ENCODE data around the gene ZNF205. TPM values are rescaled to one million over a fixed set of nuclear protein-coding genes. Genes with fewer than 3 reads are reported as not detected.
"Not testable (repeated sequence)": the region's sequence is repeated elsewhere in the genome, so short reads cannot be mapped to it uniquely, and the experiment has no call there.

ZNF205 gene
- 8.8 and 9.3 TPM in 2 replicates for total RNA-seq (2014; rRNA removed; shearing (Covaris generic))

DNA sequence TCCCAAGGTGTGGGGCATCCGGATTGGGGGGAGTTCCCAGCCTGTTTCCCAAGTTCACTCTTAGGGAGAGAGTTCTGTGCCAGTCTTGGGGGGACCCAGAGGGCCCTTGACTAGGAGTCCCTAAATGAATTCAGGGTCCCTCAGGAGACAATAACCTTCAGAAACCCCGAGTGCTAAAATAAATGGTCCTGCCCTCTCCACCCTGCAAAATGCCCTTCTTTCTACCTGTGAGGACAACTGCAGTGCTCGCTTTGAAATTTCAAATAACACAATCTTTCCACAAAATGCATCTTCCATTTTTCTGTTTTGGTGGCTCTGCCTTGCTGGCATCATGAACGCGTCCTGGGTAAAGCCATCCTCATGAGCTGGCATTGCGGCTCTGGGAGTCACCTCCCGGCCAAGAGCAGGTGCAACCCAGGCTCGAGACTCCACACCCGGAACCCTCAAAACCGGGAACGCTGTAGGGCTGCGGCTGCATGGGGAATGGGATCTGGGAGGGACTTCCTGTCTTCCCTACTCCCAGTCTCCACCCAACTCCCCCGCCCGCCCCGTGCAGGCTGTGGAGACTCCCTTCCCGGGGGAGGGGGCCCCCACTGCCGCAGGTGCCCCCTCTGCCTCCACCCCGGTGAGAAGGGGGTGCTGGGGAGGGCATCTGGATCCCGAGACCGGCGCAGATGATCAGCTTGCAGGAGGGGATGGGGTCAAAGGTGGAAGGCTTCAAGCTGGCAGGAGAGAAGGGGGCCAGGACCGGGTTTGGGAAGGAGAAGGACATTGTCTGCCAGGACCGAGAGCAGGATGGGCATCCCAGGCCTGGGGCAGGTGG lies at the start of gene ZNF205:
TSS of gene ZNF205 (plus strand) at position 529 of the 823 bp plus-strand sequence. CDS start 845 bp downstream, outside the sequence.
- DNase-seq (ENCODE audit: low read depth), result peak; percentile 74

DNA sequence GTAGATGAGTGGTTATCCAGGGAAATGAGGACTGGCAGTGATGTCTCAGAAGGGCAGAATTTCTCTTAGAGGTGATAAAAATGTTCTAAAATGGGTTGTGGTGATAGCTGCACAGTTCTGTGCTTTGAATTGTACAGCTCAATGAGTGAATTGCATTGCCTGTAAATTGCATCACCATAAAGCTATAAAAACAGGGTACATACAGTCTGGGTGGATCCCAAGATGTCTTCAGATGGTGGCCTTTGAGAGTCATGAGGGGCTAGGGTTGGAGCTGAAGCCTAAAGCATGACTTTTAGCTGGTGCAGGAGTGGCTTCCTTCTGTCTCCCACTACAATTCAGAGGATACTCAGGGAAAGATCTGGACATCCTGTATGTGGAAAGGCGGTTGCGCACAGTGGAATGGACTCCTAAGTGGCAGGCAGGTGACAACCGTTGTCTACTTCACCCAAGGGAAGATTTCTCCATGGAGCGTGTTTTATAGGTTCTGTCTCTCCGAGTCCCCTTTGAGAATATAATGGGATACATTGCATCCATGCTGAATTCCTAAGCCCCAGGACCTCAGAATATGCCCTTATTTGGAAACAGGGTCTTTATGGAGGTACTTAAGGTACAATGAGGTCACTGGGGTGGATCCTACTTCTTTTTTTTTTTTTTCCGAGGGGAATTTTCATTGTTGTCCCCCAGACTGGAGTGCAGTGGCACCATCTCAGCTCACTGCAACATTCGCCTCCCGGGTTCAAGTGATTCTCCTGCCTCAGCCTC lies 48.6 kb upstream of the ZNF205 start:
- no peak for DNase-seq (ENCODE audit: low read depth)

DNA sequence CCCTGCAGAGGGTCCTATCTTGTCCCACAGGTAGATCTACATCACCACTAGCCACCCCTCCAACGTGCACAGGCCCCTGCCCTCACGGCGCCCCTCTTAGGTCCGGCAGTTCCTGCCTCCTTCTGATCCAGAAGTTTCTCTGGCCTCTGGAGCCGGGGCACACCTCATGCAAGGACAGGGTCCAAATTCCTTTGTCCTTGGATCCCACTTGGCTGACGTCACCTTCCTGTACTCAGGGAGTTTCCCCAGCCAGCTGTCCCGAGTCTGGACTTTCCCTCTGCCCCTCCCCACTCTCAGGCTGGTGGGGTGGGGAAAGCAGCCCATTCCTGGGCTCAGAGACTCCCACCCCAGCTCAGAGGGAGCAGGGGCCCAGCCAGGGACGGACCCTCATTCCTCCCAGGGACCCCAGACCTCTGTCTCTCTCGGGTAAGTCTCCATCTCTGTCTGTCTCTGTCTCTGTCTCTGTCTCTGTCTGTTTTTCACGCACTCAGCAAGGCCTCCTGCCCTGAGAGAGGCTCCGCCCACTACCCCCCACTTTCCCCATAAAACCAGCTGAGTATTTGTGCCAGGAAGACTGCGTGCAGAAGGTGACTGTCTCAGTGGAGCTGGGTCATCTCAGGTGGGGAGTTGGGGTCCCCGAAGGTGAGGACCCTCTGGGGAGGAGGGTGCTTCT lies 47.2 kb upstream of the ZNF205 start, which contains the start of gene IL32:
TSS of gene IL32 (plus strand) at position 572 of the 673 bp plus-strand sequence. CDS start 172 bp downstream, outside the sequence.
- peak; percentile 73 for DNase-seq (ENCODE audit: low read depth)

DNA sequence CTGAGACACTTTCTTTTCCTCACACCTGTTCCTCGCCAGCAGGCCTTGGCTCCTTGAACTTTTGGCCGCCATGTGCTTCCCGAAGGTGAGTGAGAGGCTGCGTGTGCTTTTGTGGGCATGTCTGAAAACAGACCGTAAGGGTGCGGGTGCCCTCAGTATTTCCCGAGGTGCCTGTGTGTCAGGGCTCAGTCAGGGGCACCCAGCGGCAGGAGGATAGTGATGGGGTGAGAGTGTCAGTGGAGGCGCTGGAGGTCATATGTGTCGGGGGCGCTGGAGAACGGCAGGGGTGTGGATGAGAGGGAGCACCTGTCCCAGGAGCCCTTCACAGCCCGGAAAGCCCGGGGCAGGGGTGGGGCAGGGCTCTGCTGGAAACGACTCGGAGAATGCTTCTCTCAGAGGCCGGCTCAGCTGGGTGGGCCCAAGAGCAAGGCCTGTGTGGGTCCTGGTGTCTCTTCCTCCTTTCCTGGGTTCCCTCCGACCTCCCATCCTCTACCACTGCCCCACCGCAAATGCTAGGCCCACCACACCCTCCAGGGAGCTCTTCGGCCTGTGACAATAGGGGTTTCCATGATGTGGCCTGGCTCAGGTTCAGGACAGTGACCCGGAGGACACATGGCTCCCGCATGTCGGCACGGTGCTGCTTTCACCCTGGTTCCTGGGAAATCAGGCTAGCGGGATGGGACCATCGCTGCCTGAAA lies 46.5 kb upstream of the ZNF205 start:
- DNase-seq (ENCODE audit: low read depth), result no peak

DNA sequence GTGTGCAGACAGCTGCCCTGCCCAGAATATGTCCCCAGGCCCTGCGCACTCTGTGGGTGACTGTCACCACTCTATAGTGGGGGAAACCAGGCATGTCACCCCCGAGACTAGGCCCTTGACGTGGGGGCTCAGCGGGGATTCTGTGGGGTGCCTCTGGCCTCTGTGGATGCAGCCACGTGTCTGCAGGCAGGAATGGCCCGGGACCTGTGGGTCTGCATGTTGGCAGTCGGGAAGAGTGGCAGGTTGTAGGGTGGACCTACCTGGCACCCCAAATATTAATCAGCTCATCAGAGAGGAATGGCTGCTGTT lies 46.0 kb upstream of the ZNF205 start:
- DNase-seq (ENCODE audit: low read depth), result no peak

DNA sequence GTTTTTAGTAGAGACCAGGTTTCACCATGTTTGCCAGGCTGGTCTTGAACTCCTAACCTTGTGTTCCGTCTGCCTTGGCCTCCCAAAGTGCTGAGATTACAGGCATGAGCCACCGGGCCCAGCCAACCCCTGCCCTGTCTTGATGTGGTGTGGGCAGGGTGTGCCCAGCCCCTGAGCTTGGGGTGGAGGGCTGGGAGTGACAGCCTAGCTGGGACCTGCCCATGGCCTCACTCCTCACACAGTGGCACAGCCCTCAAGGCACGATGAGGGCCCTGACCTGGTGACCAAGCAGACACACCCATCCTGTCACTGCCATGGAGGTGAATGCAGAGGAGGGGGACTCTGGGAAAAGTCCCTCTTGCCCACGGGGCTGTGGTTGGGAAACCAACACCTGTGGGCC lies 43.9 kb upstream of the ZNF205 start:
- no peak for DNase-seq (ENCODE audit: low read depth)

DNA sequence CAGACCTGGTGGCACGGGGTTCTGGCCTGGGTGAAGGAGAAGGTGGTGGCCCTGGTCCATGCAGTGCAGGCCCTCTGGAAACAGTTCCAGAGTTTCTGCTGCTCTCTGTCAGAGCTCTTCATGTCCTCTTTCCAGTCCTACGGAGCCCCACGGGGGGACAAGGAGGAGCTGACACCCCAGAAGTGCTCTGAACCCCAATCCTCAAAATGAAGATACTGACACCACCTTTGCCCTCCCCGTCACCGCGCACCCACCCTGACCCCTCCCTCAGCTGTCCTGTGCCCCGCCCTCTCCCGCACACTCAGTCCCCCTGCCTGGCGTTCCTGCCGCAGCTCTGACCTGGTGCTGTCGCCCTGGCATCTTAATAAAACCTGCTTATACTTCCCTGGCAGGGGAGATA lies 43.2 kb upstream of the ZNF205 start:
- not testable (repeated sequence) for DNase-seq (ENCODE audit: low read depth)

DNA sequence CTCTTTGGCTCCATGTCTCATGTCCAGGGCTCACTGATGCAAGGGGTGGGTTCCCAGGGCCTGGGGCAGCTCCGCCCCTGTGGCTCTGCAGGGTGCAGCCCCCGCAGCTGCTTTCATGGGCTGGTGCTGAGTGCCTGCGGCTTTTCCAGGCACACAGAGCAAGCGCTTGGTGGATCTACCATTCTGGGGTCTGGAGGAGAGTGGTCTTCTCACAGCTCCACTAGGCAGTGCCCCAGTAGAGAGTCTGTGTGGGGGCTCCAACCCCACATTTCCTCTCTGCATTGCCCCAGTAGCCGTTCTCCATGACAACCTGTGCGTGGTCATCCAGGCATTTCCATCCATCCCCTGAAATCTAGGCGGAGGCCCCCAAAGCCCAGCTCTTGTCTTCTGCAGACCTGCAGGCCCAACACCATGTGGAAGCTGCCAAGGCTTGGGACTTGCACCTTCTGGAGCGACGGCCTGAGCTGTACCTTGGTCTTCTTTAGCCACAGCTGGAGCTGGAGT lies 41.7 kb upstream of the ZNF205 start:
- DNase-seq (ENCODE audit: low read depth), result no peak

DNA sequence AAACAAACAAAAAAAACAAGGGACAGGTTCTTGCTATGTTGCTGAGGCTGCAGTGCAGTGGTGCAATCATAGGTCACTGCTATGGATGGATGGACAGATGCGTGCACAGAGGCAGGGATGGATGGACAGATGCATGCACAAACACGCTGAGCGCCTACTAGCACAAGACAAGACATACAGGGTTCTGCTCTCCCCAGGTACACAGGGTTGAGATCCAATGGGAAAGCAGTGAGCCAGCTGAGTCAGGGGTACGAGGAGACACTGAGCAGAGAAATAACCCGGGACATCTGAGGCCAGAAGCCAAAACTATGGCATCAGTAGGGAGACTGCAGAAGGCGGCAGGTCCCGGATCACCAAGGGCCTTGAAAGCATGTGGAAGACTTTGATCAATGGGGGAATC lies 40.7 kb upstream of the ZNF205 start:
- no peak for DNase-seq (ENCODE audit: low read depth)

DNA sequence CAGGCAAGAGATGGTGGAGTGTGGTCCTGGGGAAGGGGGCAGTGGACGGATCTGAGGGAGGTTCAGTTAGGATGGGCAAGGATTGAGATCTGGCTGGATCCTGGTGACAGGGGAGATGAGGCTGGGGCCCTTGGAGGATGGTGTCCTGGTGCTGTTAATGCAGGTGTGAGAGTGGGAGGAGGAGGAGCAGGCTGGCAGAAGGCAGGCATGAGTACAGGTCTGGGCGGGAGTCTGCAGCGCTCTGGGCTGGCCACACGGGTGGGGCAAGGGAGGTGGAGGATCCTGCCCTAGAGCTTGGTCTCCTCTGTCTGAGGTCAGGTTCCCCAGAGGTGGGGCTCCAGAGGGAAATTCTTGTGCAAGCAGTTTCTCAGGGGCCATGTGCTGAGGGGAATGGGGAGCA lies 40.2 kb upstream of the ZNF205 start:
- not testable (repeated sequence) for DNase-seq (ENCODE audit: low read depth)

DNA sequence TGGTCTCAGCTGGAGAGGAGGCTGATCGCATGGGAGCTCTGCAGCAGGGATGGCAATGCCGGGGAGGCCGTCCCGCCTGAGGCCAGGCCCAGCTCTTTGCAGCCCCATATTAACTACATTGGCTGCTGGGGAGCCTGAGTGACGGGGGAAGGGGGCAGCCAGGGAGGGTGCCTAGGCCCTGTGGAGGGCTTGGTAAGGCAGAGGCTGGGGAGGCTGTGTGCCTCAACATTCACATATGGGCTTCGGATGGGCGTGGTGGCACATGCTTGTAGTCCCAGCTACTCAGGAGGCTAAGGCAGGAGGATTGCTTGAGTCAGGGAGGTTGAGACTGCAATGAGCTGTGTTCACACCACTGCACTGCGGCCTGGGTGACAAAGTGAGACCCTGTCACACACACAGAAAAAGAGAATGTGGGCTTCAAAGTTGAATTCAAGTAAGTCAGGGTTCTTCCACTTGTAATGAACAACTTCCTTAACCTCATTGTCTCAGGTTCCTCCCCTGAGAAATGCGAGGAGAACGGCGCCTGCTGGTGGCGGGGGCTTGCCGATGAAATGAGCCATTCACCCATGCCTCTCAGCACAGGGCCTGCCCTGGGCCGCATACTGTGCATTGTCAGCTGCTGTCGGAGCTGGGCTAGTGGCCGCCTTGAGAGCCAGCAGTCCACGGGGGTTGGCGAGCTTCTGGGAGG lies 39.7 kb upstream of the ZNF205 start:
- not testable (repeated sequence) for DNase-seq (ENCODE audit: low read depth)

DNA sequence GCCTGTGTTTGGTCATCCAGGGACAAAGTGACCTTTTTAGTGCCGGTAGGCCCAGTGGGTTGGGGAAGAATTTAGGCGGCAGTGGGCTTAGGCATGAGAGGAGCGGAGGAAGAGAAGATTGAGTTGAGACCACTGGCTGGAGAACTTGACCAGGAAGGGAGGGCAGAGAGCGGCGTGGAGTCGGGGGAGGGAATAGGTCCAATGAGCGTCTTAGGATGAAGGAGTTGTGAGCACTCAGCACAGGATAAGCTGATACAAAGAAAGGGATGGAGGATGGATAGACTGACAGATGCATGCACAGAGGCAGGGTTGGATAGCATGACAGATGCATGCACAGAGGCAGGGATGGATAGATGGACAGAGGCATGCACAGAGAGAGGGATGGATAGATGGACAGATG lies 38.9 kb upstream of the ZNF205 start:
- no peak for DNase-seq (ENCODE audit: low read depth)

DNA sequence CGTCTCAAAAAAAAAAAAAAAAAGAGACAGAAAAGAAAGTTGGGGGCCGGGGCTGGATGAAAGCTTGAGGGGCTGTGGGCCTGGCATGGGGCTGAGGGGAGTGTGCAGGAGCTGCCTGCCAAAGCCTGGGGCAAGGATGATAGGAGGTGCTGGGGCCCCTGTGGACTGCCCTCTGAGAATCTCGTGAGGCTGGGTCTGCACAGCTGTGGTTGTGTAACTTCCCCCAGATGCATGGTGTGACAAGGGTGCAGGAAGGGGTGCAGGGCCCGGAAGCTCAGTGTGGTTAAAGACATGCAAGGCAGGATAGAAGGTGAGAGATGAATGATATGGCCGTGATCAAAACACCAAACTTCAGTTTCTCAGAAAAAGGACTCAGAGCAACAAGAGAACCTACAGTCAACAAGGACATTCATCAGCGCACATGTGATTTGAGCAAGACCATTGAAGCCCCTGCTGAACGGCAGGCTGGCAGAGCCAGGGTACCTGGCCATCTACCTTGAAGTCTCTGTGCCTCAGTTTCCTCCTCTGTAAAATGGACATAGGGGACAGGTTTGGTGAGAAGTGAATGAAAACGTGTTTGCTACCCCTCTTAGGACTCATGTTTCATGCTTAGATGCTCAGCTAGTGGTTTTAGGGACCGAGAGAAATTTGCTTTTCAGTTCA lies 37.4 kb upstream of the ZNF205 start:
- no peak for DNase-seq (ENCODE audit: low read depth)

DNA sequence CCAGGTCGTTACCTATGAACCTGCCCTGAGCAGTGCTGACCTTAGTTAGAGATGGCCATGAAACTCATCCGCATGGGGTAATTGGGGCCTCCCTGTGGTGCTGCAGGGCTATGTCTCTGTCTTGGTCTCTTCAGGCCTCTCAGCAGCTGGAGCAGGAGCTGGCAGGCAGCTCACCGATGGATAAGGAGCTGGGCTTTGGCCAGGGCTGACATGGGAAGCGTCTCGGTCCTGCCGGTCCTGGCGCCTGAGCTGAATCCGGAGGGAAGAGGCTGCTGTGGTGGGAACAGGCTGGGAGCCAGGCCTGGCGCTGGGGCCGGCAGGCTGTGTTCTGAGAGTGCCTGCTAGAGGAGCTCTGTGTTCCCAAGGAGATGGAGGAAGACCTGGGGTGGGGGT lies 36.9 kb upstream of the ZNF205 start:
- no peak for DNase-seq (ENCODE audit: low read depth)

DNA sequence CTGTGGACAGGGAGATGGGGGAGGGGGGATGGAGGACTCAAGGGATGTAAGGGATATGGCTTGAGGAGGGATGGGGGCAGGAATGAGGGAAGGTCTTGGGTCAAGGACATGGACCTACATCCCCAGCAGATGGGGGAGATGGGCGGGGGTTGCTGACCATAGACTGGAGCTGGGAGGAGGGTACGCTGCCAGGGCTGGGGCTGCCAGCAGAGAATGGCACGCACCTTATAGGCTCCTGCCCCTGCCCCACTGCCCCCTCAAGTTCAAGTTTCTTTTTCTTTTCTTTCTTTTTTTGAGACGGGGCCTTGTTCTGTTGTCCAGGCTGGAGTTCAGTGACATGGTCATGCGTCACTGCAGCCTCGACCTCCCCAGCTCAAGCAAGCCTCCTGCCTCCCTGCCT lies 36.4 kb upstream of the ZNF205 start:
- DNase-seq (ENCODE audit: low read depth), result not testable (repeated sequence)

DNA sequence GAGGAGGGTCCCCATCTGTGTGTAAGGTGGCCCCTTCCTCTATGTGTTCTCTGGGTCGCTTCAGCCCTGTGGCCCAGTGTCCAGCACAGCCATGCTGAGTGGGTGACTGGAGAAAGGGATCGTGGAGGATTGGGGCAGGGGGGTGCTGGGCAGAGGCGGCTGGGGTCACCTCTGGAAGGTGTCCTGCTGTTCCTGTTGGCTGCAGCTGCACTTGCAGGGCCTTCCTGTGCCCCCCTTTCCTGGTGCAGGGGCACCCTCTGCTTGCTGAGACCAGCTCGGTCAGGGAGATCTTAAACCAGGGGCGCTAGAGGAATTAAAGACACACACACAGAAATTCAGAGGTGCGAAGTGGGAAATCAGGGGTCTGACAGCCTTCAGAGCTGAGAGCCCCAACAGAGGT lies 35.8 kb upstream of the ZNF205 start:
- DNase-seq (ENCODE audit: low read depth), result no peak

DNA sequence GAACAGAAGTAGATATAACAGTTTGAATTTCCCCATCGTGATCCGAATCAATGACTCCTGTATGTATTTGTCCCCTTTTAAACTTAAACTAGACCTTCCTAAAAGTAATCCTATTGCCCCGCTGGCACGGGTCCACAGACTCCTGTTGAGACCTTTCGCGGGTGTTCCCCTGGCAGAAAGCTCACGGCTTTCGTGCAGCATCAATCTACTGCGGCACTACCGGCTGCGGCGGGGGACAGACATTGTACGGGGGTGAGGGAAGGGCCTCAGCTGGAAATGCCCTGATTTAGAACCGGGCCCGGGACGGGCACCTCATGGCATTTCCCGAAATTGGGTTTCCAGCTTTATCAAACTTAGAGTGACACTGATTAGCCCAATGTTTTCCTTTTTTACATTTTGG lies 32.4 kb upstream of the ZNF205 start:
- no peak for DNase-seq (ENCODE audit: low read depth)

DNA sequence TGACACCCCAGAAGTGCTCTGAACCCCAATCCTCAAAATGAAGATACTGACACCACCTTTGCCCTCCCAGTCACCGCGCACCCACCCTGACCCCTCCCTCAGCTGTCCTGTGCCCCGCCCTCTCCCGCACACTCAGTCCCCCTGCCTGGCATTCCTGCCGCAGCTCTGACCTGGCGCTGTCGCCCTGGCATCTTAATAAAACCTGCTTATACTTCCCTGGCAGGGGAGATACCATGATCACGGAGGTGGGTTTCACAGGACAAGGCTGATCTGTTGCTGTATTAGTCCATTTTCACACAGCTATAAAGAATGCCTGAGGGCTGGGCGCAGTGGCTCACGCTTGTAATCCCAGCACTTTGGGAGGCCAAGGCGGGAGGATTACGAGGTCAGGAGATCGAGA lies 30.4 kb upstream of the ZNF205 start:
- not testable (repeated sequence) for DNase-seq (ENCODE audit: low read depth)

DNA sequence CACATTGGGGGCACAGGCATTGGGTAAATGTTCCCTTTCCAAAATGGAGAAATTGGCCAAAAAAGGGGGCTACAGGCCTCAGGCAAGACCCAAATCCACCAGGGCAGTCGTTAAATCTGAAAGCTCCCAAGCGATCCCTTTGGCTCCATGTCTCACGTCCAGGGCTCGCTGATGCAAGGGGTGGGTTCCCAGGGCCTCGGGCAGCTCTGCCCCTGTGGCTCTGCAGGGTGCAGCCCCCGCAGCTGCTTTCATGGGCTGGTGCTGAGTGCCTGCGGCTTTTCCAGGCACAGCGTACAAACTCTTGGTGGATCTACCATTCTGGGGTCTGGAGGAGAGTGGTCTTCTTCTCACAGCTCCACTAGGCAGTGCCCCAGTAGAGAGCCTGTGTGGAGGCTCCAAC lies 29.0 kb upstream of the ZNF205 start:
- DNase-seq (ENCODE audit: low read depth), result not testable (repeated sequence)

DNA sequence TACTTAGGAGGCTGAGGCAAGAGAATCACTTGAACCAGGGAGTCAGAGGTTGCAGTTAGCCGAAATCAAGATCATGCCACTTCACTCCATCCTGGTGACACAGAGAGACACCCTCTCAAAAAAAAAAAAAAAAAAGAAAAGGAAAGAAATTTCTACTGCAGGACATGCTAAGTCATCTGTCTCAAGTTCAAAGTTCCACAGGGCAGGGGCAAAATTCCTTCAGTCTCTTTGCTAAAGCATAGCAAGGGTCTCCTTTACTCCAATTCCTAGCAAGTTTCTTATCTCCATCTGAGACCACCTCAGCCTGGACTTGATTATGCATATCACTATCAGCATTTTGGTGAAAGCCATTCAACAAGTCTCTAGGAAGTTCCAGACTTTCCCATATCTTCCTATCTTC lies 27.9 kb upstream of the ZNF205 start:
- DNase-seq (ENCODE audit: low read depth), result no peak
